Liver (tissue), 9 donors: ENCODE data around the gene S1PR1. TPM values are rescaled to one million over a fixed set of nuclear protein-coding genes. Genes with fewer than 3 reads are reported as not detected.

Source experiments
- DNase-seq: peaks from one replicate; pipeline ENCODE4 v3.0.0-alpha.2; 2017; ENCODE audit warnings: low spot score
- H3K27ac ChIP-seq, 2 donors: one replicate each; pipeline ENCODE4 v1.7.0; 2013; ENCODE audit warnings: inconsistent platforms in 2 of 2, low read length in 2 of 2, control low read depth in 1 of 2, low read depth in 1 of 2, mild to moderate bottlenecking in 1 of 2
- H3K27me3 ChIP-seq, 4 donors: one replicate each; pipeline versions ENCODE4 v1.6.1 to v1.7.0; 2013; ENCODE audit warnings: low read length in 3 of 4, inconsistent platforms in 1 of 4, mild to moderate bottlenecking in 1 of 4, moderate library complexity in 1 of 4; ENCODE audit not compliant: control insufficient read depth in 4 of 4, insufficient read depth in 4 of 4
- H3K36me3 ChIP-seq, 4 donors: one replicate each; pipeline versions ENCODE4 v1.6.1 to v1.7.0; 2013; ENCODE audit warnings: low read length in 3 of 4, mild to moderate bottlenecking in 3 of 4, low read depth in 1 of 4, moderate library complexity in 1 of 4; ENCODE audit not compliant: control insufficient read depth in 4 of 4, insufficient read depth in 3 of 4
- H3K4me1 ChIP-seq, 4 donors: one replicate each; pipeline versions ENCODE4 v1.6.1 to v1.7.0; 2013; ENCODE audit warnings: low read length in 3 of 4, mild to moderate bottlenecking in 3 of 4, moderate library complexity in 1 of 4; ENCODE audit not compliant: control insufficient read depth in 4 of 4, insufficient read depth in 4 of 4
- H3K4me3 ChIP-seq, 3 donors: one replicate each; pipeline versions ENCODE4 v1.6.1 to v1.7.0; 2013; ENCODE audit warnings: low read length in 3 of 3, control low read depth in 1 of 3, low read depth in 1 of 3, mild to moderate bottlenecking in 1 of 3
- H3K9ac ChIP-seq, 2 donors: one replicate each; pipeline ENCODE4 v1.7.0; 2013; ENCODE audit warnings: low read length in 2 of 2, mild to moderate bottlenecking in 2 of 2, moderate library complexity in 2 of 2, control low read depth in 1 of 2, low read depth in 1 of 2
- H3K9me3 ChIP-seq, 4 donors: one replicate each; pipeline versions ENCODE4 v1.6.1 to v1.7.0; 2013; ENCODE audit warnings: low read length in 3 of 4; ENCODE audit not compliant: control insufficient read depth in 4 of 4
- ATF3 ChIP-seq: IDR thresholded peaks from 2 replicates; pipeline ENCODE4 v1.6.1; 2016; ENCODE audit warnings: antibody characterized with exemption
- CTCF ChIP-seq: fragments of 150-350 bp; IDR thresholded peaks from 2 replicates; pipeline ENCODE4 v1.5.1; 2017; ENCODE audit warnings: improper control_type of control experiment, low read depth, low read length; ENCODE audit not compliant: missing input control
- EGR1 ChIP-seq, 2 donors: IDR thresholded peaks; 2 replicates each; pipeline ENCODE4 v1.6.1; 2016 to 2018; ENCODE audit warnings: antibody characterized with exemption in 2 of 2, low read depth in 2 of 2
- FOXA2 ChIP-seq: IDR thresholded peaks from 2 replicates; pipeline ENCODE4 v1.6.1; 2016; ENCODE audit warnings: antibody characterized with exemption
- GABPA ChIP-seq, 2 donors: IDR thresholded peaks in 1 of 2; conservative IDR thresholded peaks in 1 of 2; 2 replicates each; pipeline ENCODE4 v1.6.1; 2016; ENCODE audit warnings: antibody characterized with exemption in 2 of 2, mild to moderate bottlenecking in 1 of 2, moderate library complexity in 1 of 2
- HNF4A ChIP-seq, 2 donors: conservative IDR thresholded peaks; 2 replicates each; pipeline ENCODE4 v1.6.1; 2016; ENCODE audit warnings: antibody characterized with exemption in 2 of 2, mild to moderate bottlenecking in 2 of 2
- HNF4G ChIP-seq: IDR thresholded peaks from 2 replicates; pipeline ENCODE4 v1.6.1; 2016; ENCODE audit warnings: antibody characterized with exemption
- JUND ChIP-seq, 2 donors: IDR thresholded peaks; 2 replicates each; pipeline ENCODE4 v1.6.1; 2016; ENCODE audit warnings: antibody characterized with exemption in 2 of 2
- MAX ChIP-seq: IDR thresholded peaks from 2 replicates; pipeline ENCODE4 v1.6.1; 2016; ENCODE audit warnings: antibody characterized with exemption
- NR2F2 ChIP-seq: IDR thresholded peaks from 2 replicates; pipeline ENCODE4 v1.6.1; 2016; ENCODE audit warnings: antibody characterized with exemption
- RAD21 ChIP-seq, 2 donors: IDR thresholded peaks; 2 replicates each; pipeline ENCODE4 v1.6.1; 2016; ENCODE audit warnings: antibody characterized with exemption in 2 of 2, mild to moderate bottlenecking in 2 of 2
- REST ChIP-seq: IDR thresholded peaks from 2 replicates; pipeline ENCODE4 v1.6.1; 2016; ENCODE audit warnings: antibody characterized with exemption, mild to moderate bottlenecking
- TAF1 ChIP-seq: conservative IDR thresholded peaks from 2 replicates; pipeline ENCODE4 v1.6.1; 2016; ENCODE audit warnings: antibody characterized with exemption, mild to moderate bottlenecking
- YY1 ChIP-seq: IDR thresholded peaks from 2 replicates; pipeline ENCODE4 v1.6.1; 2016; ENCODE audit warnings: antibody characterized with exemption, mild to moderate bottlenecking
- ZBTB33 ChIP-seq: IDR thresholded peaks from 2 replicates; pipeline ENCODE4 v1.6.1; 2016; ENCODE audit warnings: antibody characterized with exemption
- WGBS: extraction: QIAGEN DNeasy Blood & Tissue Kit; methylation state at CpG from one replicate; pipeline ENCODE4 v1.1.7; 2013; 5-methylcytosine and 5-hydroxymethylcytosine counted together
- polyA plus RNA-seq, 2 donors: library from polyadenylated mRNA; stranded (reverse) in 1 of 2; unstranded in 1 of 2; fragments of 200-250 nt in 1 of 2; fragments of >200 nt in 1 of 2; fragmentation: Nextera tagmentation in 1 of 2; extraction: Ambion mirVana in 1 of 2; gene quantifications; one replicate each; pipeline versions ENCODE4 v1.2.1 to v1.2.3, GENCODE V29; 2013 to 2015
- total RNA-seq, 2 donors: library from RNA; depleted of rRNA; stranded (reverse); fragments of >200 nt; gene quantifications; one replicate each; pipeline ENCODE4 v1.2.3, GENCODE V29; 2014
- donor health status: healthy.
- donor health status: healthy.
- donor health status: healthy.
- donor health status: healthy.
- donor health status: healthy.

Gene S1PR1
- 10 to 100 TPM; 12.7 to 13.9 TPM for total RNA-seq
- polyA plus RNA-seq, result 1 to 10 TPM; 7.8 to 9.4 TPM

- no peaks in the 10 kb centered on the region for H3K27me3 ChIP-seq
- H3K4me3 ChIP-seq, result peak within 1 kb of the TSS; percentile 59 to 72 (median 68)
- peak within 1 kb of the TSS; percentile 91 to 92 for H3K27ac ChIP-seq
- TF ChIP-seq RAD21 (IDR thresholded peaks at IDR 0.05), result no peak
- TF ChIP-seq GABPA (IDR thresholded peaks at IDR 0.05 in 1 of 2, conservative IDR thresholded peaks at IDR 0.05 in 1 of 2), result no peak
- TF ChIP-seq ZBTB33, result no peak
- peak; percentile 56 for TF ChIP-seq TAF1
- no peak for TF ChIP-seq ATF3
- no peak for TF ChIP-seq CTCF
- no peak for TF ChIP-seq EGR1 (IDR thresholded peaks at IDR 0.05; ENCODE audit: low read depth in 2 of 2)
- TF ChIP-seq MAX, result no peak
- TF ChIP-seq NR2F2, result peak; percentile 84
- no peak for TF ChIP-seq FOXA2
- TF ChIP-seq HNF4A (conservative IDR thresholded peaks at IDR 0.05), result no peak
- no peak for TF ChIP-seq JUND (IDR thresholded peaks at IDR 0.05)
- TF ChIP-seq YY1, result no peak
- TF ChIP-seq REST, result no peak
- no peak for TF ChIP-seq HNF4G
- H3K9ac ChIP-seq, result peak within 1 kb of the TSS; percentile 89 to 94
- H3K9me3 ChIP-seq, result no peaks in the 10 kb centered on the region
- peak; percentile 59 for DNase-seq
- peaks cover 0 to 45% (median 19%) of the 10 kb centered on the region in 4 donors for H3K4me1 ChIP-seq
- peaks cover 0 to 20% (median 5%) of the 10 kb centered on the region in 4 donors for H3K36me3 ChIP-seq
- under 1% methylated on average over 46 of the region's 46 CpGs for WGBS
These were observed at the start of gene S1PR1 for GRCh38 chr1:101236516-101237228. S1PR1 (plus strand) TSS chr1:101237019; CDS start chr1:101238985, 1,966 bp downstream.
